GM21515 (cell line): ENCODE results near the gene GNAO1.

Experiments used
- ATAC-seq: cut with Tn5 transposase; IDR thresholded peaks from one replicate; pipeline ENCODE4 v1.9.1; 2021; ENCODE audit not compliant: unreplicated experiment

GNAO1 gene

DNA sequence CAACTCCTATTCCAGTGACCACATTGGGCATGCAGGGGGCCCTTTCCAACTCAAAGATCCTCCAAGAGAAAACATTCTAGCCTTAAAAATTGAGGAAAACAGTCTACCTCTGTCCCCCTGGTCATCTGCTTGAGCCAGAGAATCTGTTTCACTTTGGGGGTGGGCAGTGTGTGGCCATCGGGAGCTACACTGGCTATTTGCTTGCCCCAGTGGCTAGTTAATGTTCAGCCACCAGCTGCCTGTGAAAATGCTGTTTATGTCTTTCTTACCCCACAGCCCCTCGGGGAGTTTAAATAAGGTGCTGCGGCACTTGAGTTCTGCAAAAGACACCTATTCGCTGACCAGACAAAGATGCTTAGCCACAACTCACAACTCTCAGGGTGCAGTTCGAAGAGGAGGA lies 43.4 kb downstream of the GNAO1 start:
- ATAC-seq: no peak

DNA sequence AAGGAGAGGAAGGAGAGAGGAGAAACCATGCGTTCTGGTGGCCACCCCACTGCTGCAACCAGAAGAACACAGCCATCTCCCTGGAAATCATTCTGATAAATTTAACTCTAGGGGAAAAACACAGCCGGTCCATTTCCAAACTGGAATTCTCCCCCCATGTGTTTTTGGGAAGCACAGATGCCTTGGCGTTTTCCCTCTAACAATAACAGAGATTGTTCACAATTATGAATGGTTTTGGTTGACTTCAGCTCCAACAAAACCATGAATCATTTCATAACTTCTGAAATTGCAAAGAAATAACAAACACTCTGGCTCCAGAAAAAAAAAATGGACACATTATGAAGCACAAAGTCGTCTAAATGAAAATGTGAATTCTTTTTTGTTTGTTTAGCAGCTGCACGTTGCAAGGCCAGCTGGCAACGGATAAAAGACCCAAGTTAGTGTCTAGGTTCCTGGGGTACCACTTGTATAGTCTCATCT lies 46.2 kb downstream of the GNAO1 start:
- ATAC-seq: no peak

DNA sequence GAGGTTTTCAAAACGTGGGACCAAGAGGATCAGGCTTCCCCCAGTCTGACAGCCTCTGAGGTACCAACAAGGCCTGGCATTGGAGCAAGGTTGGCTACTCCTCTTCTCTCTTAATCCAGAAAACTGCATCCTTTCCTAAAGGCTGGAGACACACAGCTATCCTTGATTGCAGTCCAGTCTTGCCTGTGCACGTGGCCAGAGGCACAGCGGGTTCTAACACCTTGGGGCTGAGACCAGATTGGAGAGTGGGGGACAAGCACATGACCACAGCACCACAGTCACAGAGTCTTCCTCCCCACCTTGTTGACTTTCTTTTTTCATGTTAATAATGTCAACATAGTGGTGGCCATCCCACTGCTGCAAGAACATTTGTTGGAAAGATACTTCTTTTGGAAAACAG lies 46.9 kb downstream of the GNAO1 start:
- ATAC-seq: no peak

GRCh38 chr16:56241596-56241995 lies 50.3 kb downstream of the GNAO1 start:
- ATAC-seq: no peak

- ATAC-seq: no peak
Observed at GRCh38 chr16:56242740-56243139, 51.5 kb downstream of the GNAO1 start.

DNA sequence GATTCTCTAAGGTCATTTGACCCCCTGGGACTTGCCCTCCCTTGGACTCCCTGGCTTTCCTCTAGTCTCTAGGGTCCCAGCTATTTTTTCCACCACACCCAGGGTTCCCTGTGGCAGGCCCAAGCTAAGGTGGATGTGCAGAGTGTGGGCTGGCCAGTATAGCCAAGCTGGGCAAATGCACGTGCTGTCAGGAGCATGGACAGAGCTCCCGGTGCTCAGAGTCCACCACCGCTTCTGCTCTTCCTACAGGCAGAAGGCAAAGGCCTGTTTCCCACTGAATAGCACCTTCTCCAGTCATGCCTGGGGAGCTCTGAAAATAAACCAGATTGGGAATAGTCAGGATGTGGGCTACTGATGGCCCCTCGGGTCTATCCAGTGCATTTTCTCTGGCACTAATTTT lies 53.3 kb downstream of the GNAO1 start:
- ATAC-seq: no peak

- ATAC-seq: no peak
Observed at GRCh38 chr16:56245197-56245596, 53.9 kb downstream of the GNAO1 start.

DNA sequence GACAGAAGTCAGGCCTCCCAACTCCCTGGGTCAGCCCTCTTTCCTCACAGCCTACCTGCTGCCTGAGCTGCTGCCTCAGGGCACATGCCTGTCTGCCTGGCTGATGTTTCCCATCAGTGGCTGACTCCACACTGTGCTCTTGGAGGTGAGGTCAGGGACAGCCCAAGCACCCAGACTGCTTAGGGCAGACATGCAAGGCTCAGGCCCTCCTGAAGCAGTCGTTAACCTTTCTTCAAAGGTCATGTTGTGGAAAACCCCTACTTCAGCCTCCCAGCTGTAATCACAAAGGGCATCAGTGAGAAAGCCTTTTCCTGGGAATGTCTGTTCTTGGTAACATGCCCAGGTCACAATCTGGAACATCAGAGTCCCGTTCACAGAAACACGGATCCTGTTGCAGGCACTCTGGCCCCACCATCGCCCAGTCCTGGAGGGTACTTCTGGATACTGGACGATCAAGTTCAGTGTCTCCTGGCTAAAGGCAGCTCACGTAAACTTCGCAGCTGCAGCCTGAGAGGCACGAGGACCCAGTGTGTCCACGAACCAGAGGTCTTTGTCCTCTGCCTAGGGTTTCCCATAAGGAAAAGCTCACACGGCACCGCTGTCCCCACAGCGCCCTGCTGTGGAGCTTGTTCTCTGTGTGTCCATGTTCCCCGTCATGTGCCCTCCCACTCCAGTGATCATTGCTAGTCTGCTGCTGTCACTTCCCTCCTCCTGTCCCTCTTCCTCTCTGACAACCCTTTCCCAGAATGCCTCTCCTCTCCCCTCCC lies 54.9 kb downstream of the GNAO1 start:
- ATAC-seq: no peak

GRCh38 chr16:56247018-56247417 lies 55.7 kb downstream of the GNAO1 start:
- ATAC-seq: no peak

DNA sequence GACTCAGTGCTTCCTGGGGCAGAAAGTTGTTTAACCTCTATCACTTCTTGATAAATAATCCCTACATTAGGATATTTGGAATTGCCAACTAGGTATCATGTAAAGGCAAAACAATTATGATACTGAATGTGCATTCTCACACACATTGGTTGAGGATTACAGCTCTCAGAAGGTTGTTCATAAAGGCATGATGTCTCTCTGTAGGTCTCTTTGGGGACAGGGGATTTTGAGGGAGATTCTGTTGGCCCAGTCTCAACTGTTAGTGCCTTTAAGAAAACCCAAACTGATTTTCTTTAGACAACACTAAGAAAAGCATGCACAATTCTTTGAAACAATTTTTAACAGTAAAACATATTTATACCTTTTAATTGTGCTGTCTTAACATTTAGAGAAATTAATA lies 56.5 kb downstream of the GNAO1 start:
- no peak for ATAC-seq

DNA sequence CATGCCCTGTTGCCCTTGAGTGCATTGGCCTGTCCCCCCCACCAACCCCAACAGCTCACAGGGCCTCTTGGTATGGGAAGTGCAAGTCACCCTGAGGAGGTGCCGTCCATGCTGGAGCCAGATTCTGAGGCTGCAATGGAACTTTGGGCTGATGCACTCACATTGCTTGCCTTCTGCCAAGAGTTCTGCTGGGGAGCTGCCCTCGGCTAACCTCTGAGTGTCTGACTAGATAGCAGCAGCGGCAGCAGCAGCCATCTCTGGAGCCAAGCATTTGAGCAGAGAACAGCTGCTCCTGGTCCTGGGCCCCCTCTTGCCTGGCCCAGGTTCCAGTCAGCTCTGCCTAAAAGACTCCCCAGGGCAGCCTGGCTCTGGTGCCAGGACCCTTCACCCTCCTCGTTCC lies 61.5 kb downstream of the GNAO1 start:
- no peak for ATAC-seq

DNA sequence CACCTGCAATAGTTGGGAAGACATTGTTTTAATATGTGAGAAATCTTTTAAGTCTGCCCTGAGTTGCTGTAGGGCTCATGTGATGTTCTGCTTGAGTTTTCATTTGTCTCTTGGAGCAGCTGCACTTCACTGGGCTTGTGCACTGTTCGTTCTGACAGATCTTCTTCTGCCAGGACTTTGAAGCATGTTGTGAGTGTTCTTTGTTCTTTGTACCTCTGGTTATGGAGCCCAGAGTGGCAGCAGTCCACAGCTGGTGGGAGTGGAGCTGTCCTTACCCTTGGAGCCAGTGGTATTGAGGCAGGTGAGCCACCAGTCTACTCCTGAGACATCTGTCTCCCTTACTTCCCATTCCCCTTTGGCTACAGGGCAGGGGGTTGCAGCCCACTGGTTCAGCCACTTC lies 64.6 kb downstream of the GNAO1 start:
- no peak for ATAC-seq

GRCh38 chr16:56257239-56257638 lies 66.0 kb downstream of the GNAO1 start:
- no peak for ATAC-seq

GRCh38 chr16:56257666-56258342 lies 66.5 kb downstream of the GNAO1 start:
- no peak for ATAC-seq

DNA sequence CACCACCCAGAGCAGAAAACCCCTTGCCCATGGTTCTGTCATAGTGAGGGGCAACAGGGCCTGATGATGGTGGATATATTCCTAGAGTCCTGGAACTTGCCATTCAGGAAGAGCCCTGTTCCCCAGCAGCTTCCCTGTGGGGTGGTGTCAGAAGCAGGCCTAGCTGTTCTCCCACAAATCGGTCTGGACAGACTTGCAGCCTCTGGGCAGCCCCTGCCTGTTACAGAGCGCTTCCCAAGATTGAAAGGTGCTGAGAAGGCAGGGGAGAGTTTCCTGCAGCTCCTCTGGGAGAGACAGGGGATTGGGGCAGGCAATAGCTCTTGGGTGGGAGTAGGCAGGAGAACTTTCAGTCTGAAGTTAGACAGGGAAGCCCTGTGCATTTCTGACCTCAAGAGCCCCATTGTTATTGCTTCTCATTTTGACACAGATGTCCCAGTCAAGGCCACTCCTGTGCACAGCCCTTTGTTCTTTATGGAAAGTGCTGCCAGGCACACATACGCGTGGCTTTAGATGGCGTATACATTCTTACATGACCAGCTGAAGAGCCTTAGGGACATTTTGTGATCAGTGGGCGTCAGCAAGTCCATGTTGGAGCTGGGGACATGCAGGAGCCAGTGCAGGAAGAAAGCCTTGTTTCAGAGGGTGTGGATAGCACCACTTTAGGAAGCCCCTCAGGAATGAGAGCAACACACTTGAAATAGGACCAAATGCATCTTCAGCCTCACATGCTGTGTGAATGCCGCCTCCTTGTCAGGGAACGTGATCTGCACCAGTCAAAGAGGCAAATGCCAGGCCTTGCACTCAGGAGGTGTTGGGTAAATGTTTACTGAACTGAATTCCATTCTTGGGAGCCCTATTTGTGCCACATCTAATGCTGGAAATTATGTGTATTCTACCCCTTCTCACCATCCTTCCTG lies 67.5 kb downstream of the GNAO1 start:
- no peak for ATAC-seq

DNA sequence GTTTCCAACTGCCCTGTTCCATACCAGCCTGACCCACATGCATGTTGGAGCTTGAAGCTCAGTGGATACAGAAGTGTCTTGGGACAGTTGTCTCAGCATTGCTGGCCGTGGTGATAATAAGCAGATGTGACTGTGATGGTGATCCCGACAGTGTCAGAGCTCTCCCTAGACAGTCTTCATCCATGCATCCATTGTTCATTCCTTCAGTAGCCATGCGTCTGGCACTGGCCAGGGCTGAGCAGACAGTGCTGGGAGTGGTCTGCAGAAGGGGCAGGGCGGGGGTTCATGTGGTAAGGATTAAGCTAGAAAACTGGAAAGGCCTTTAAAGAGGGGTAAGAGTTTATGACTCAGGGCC lies 68.1 kb downstream of the GNAO1 start:
- ATAC-seq: no peak

GRCh38 chr16:56260378-56261160 lies 69.3 kb downstream of the GNAO1 start:
- ATAC-seq: no peak

- ATAC-seq: no peak
Observed at GRCh38 chr16:56261656-56262055, 70.4 kb downstream of the GNAO1 start.

DNA sequence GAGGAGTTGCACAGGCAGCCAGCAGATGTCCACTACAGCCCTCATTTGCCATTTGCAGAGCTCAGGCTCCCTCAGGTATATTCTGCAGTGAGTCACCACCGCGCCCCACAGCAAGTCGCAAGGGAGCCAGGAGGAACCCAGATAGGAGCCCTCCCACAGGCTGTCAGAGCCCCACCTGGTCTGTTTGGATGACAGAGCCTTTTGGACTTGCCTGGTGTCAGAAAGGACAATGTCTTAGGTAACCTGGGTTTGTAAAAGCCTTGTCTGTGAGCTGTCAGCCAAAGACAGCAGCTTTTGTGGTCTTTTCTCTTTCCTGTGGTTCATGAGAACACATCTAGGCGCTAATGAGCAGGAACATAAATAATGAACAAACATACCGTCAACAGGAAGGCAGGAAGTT lies 70.9 kb downstream of the GNAO1 start:
- ATAC-seq: no peak

DNA sequence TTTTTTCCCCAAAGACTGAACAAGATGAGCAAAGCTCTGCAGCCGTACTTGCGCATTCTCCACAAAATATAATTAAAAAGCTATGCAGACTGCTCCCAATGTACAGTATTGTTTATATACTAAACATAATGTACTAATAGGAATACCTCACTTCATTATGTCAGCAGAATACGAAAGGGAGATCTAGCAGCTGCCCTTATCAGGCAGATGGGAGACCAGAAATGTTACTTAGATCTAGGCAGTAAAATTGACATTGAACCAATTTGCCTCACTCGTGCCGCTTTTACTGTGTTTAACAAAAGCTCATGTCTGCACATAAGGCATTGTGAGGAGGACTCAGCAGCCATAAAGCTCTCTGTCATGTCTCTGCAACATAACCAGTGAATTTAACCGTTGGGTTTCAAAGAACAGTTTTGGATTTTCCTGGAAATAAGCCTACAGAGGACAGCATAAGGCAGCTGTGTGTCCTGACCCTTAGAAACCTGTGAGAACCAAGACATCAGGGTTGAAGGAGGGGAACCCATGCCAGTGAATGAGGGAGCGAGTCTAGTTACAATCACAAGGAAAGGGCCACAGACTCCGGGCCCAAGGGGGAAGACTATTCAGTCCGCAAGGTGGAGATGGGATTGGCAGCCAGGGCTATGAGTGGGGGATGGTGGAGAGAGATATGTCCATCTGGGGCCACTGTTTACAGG lies 71.4 kb downstream of the GNAO1 start:
- no peak for ATAC-seq
